GM04504 (cell line): ENCODE measurements around the gene DIS3L.
"Not testable (repeated sequence)": the region's sequence is repeated elsewhere in the genome, so short reads cannot be mapped to it uniquely, and the experiment has no call there.

ENCODE experiments used
- DNase-seq: peaks from one replicate; pipeline ENCODE4 v3.0.0-alpha.2; 2012; ENCODE audit warnings: low read depth

DIS3L gene

DNA sequence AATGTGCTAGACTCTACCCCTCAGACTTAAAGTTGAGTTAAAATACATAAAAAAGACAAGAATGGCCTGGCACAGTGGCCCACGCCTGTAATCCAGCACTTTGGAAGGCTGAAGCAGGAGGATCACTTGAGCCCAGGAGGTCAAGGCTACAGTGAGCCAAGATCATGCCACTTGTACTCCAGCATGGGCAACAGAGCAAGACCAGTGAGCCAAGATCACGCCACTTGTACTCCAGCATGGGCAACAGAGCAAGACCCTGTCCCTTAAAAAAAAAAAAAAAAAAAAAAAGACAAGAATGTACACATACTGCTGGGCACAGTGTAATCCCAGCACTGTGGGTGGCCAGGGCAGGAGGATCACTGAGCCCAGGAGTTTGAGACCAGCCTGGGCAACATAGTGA is 17.4 kb downstream of the DIS3L start:
- no peak for DNase-seq

DNA sequence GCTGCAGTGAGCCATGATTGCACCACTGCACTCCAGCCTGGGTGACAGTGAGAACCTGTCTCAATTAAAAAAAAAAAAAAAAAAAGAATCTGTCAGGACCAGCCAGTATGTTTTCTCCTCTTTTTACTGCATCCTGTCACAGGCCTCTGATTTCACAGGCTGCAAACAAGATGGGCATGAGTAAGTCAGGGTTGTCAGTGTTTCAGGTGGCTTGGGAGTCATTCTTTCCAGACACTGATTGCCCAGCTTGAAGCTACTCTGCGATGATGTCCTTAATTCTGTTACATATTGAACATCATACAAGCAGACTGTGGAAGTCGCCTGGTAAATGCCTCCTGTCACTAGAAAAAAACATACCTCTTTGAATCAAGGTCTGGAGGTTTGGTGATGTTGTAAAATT is 18.8 kb downstream of the DIS3L start:
- no peak for DNase-seq

DNA sequence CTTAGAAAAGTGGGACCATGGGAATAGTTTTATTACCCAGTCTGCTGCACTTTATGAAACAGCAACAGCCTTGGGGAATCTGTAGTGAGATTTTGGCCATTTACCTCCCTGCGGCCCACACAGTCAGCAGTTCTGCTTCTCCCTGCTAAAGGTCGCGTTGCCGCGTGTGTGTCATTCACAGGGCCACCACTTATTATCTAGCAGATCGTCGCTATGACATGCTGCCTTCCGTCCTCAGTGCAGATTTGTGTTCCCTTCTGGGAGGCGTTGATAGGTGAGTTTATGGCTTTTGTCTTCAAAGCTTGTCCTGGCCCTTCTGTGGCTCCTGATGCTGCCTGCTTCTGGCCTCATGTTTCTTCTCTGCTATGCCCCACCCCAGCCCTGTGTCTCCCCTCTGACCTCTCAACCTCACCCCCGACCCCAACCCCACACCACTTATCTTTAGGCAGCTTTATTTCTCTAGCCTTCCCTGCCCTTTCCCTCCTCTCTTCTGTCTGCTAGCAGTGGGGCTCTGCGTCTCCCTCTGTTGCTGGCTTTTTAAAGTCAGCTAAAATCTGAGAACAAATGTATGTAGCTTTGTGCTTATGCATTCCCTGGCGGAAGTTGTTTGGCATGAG is 30.1 kb downstream of the DIS3L start:
- no peak for DNase-seq

DNA sequence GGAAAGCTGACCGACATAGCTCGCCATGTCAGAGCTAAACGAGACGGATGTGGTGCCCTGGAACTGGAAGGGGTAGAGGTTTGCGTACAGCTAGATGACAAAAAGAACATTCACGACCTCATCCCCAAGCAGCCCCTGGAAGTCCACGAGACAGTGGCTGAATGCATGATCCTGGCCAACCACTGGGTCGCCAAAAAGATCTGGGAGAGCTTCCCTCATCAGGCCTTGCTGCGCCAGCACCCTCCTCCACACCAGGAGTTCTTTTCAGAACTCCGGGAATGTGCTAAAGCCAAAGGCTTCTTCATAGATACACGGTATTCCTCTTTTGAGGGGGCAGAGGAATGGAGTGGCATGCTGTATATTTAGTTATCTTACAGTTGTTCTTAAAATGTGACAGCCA is 32.7 kb downstream of the DIS3L start:
- DNase-seq, result no peak

DNA sequence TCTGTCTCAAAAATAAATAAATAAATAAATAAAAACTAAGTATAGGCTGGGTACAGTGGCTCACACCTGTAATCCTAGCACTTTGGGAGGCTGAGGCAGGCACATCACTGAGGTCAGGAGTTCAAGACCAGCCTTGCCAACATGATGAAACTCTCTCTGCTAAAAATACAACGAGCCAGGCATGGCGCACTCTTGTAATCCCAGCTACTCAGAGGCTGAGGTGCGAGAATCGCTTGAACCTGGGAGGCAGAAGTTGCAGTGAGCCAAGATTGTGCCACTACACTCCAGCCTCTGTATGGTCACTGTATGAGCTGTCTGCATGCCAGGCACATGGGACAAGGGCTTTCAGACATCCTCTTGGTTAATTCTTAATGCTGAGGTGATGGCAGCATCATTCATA is 34.4 kb downstream of the DIS3L start:
- DNase-seq, result no peak

DNA sequence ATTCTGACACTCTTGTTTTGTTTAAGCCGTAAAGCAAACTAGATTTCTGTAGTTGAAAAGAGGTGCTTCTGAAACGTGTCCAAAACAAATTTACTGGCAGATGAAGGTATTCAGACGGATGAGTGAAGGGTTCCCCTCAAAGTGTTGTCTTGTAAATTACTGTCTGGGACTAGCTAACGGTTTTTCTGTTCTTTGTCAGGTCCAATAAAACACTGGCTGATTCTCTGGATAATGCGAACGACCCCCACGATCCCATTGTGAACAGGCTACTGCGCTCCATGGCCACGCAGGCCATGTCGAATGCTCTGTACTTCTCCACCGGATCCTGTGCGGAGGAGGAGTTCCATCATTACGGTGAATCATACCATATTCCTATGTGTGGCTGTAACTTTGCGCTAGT is 35.4 kb downstream of the DIS3L start:
- DNase-seq, result no peak

DNA sequence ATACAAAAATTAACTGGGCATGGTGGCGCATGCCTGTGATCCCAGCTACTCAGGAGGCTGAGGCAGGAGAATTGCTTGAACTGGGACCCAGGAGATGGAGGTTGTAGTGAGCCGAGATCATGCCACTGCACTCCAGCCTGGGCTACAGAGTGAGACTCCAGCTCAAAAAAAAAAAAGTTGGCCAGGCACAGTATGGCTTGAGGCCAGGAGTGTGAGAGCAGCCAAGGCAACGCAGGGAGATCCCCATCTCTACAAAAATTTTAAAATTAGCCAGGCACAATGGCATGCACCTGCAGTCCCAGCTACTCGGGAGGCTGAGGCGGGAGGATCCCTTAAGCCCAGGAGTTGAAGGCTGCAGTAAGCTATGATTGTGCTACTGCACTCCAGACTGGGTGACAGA is 55.2 kb downstream of the DIS3L start:
- DNase-seq, result not testable (repeated sequence)

DNA sequence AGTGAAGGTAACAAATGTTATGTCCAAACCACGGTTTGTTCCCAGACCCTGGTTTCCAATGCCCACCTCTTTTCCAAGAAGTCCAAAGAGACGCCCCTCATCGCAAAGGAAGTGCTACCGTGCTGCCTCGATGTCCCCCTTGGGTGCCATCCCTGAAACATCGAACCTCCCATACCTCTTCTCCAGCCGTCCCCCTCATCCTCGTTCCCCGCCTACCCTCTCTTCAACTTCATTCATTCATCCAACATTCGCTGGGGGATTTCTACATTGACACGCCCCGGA is 62.6 kb downstream of the DIS3L start:
- no peak for DNase-seq

DNA sequence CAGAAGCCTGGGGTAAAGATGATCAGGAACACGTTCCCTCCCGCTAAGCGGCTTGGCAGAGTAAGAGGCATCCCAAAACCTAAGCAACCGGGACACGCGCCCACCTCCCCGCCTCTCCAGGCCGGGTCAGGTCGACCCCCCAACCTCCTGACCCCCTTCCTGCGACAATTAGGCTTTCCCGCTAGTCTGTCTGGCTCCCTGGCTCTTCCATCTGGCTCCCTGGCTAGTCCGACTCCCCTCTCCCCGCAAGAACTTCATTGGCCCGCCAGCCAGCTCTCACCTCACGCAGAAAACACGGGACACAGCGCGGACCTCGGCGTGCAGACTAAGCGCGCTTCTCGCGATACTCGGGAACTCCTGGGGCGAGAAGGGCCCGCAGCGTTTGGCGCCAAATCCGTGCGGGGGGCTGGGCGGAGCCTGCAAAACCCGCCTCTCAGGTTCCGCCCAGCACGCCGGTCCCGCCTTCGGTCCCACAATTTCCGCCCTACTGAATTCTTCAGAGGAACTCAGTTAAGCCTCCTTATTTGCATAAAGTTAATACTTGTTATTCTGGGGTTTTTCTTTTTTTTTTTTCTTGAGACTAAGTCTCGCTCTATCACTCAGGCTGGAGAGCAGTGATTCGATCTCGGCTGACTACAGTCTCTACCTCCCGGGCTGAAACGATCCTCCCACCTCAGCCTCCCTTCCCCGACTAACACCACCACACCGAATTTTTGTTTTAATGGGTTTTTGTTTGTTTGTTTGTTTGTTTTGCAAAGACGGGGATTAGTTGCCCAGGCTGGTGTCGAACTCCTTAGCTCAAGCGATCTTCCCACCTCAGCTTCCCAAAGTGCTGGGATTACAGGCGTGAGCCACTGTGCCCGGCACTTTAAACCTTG is 63.2 kb downstream of the DIS3L start, which contains the start of gene TIPIN:
TSS of gene TIPIN (minus strand) at position 327 of the 878 bp plus-strand sequence. CDS start 3,738 bp downstream, outside the sequence.
- DNase-seq, result peak; percentile 87

DNA sequence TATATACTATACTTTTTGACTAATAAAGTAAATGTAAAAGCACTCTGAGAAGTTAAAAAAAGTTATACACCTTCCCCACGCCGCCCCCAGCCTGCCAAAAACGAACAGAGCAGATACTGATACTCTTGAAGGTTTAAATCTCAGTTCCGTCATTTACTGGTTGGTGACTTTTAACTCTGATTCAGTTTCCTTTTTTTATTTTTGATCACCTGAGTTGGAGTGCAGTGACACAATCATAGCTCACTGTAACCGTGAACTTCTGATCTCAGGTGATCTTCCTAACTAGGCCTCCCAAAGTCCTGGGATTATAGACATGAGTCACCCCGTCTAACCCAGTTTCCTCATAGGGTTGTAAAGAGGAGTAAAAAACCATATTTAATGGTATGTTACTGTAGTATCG is 66.4 kb downstream of the DIS3L start:
- no peak for DNase-seq

DNA sequence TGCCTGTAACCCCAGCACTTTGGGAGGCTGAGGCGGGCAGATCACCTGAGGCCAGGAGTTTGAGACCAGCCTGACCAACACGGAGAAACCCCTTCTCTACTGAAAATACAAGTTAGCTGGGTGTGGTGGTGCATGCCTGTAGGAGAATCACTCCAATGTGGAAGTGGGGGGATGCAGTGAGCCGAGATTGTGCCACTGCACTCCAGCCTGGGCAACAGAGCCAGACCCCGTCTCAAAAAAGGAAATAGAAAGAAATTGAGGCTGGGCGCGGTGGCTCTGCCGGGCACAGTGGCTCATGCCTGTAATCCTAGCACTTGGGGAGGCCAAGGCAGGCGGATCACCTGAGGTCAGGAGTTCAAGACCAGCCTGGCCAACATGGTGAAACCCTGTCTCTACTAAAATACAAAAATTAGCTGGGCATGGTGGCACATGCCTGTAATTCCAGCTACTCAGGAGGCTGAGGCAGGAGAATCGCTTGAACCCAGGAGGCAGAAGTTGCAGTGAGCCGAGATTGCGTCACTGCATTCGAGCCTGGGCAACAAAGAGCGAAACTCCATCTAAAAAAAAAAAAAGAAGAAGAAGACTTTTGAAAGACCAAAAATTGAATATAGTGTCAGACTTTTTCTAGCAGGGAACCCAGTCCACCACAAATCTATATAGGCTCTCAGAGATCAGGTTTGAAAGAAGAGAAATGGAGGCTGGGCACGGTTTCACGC is 68.5 kb downstream of the DIS3L start:
- DNase-seq, result not testable (repeated sequence)

DNA sequence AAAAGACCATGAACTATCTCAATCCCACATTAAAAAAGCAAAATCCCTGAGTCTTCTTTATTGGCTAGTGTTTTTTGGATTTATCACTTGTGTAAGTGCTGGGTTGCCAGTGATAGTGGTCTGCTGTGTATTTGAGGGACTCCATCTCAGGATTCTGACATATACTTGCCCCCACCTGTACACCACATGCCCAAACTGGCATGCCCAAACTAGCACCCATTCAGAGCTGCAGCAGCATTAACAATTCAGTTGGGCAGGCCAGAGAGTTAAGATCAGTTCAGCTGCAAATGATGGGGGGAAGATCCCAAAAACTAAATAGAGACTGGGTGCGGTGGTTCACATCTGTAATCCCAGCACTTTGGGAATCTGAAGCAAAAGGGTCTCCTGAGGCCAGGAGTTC is 69.4 kb downstream of the DIS3L start:
- no peak for DNase-seq

DNA sequence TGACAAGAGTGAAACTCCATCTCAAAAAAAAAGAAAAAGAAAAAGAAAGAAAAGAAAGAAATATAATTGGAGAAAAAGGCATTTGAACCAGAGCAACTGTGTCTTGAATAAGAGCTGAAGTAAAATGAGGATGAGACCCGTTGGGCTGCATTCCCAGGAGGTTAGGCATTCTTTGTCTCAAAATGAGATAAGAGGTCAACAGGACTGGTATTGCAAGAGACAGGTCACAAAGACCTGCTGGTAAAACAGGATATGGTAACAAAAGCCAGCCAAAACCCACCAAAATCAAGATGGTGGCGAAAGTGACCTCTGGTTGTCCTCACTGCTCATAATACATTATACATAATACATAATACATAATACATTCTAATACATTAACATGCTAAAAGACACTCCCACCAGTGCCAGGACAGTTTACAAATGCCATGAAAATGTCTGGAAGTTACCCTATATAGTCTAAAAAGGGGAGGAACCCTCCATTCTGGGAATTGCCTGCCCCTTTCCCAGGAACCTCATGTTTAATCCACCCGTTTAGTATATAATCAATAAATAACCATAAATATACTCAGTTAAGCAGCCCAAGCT is 71.7 kb downstream of the DIS3L start:
- DNase-seq, result no peak

DNA sequence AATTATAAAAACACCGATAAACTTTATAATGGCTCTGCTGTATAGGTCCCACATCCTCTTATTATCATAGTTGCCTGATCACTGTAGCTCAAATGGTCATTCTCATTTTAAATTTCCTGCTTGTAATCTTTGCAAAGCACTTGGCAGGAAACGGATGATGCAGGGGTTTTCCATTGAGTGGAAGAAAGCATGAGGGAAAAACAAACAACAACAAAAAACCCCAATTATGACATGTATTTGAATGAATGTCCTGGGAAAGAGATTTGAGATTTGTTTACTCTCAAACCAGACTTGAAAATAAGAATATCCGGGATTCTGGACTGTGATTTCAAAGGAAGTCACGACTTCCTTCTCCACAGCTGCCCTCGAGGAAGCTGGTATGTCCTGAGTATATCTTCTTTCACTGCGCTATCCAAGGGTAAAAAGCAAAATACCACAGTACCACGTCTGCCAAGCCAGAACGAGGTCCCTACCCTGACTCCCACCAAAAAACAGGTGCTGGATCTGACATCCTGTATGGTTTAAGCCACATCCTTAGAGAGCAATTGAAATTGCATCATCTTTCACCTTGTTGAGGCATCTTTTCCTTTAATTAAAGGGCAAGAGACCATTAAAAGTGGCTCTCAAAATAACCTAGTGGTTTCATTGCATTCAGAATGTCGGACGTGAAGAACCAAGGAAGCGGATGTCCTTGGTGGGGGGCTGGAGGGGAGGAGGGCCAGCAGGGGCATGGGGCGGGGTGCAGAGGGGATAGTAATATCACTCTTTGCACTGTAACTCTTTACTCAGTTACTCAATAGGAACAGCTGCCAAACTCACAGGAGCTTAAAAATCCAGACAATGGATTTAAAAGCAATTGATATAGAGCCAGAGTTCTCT is 76.6 kb downstream of the DIS3L start:
- no peak for DNase-seq

DNA sequence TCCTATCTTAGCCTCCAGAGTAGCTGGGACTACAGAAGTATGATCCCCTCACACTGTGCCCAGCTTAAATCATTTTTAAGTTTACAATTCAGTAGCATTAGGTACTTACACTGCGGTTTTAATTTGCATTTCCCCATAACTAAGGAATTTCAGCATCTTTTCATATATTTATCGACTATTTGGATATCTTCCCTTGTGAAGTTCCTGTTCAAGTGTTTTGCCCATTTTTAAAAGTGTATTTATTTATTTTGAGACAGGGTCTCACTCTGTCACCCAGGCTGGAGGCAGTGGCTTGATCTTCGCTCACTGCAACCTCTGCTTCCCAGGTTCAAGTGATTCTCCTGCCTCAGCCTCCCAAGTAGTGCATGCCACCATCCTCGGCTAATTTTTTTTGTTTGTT is 80.8 kb downstream of the DIS3L start:
- DNase-seq, result no peak

DNA sequence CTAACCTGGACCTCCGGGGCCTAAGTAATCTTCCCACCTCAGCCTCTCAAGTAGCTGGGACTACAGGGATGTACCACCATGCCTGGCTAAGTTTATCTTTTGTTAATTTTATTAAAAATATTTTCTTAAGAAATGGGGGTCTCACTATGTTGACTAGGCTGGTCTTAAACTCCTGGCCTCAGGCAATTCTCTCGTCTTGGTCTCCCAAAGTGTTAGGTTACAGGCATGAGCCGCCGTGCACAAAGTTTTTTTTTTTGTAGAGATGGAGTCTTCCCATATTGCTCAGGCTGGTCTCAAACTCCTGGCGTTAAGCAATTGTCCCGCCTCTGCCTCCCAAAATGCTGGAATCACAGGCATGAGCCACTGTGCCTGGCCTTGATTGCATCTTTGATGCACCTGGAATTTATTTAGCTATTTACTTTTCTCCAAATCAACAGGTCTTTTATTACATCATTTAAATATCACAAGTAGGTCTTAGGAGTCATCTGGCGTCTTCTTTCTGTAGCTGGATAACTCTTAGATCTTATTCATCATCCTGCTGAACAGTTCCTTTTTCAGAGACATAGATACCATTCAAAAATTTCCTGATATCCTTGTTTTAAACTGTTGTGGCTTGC is 85.6 kb downstream of the DIS3L start:
- DNase-seq, result no peak

DNA sequence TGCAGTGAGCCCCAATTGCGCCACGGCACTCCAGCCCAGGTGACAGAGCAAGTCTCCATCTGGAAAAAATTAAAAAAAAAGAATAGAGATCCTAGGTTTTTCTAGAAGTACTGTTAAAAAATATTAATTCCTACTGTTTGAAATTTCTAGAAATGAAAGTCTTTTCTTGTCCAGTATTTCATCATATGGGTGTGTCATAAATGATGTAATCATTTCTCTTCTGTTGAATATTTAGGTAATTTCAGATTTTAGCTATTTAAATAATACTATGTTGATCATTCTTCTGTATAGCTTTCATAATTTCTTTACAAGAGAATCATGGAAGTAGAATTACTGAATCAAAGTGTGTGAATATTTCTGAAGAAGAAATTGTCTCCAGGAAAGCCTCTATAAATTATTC is 88.0 kb downstream of the DIS3L start:
- DNase-seq, result not testable (repeated sequence)
